Transverse colon (tissue), 4 donors: ENCODE results near the gene PCNT. TPM values are rescaled to one million over a fixed set of nuclear protein-coding genes. Genes with fewer than 3 reads are reported as not detected.

ENCODE experiments used
- DNase-seq: peaks from one replicate; pipeline ENCODE4 v3.0.0-alpha.2; 2019
- H3K27ac ChIP-seq, 4 donors: fragments of 200-600 bp; sonication (generic); 2 replicates each; pipeline ENCODE4 v1.5.1; 2016 to 2018; ENCODE audit warnings: inconsistent platforms in 4 of 4
- H3K27me3 ChIP-seq: fragments of 200-600 bp; sonication (generic); 2 replicates; pipeline ENCODE4 v1.5.1; 2017; ENCODE audit warnings: inconsistent platforms
- H3K36me3 ChIP-seq, 4 donors: fragments of 200-600 bp; sonication (generic); 2 replicates each; pipeline ENCODE4 v1.5.1; 2017 to 2019; ENCODE audit warnings: inconsistent platforms in 4 of 4
- H3K4me1 ChIP-seq, 4 donors: fragments of 200-600 bp; sonication (generic); 2 replicates each; pipeline ENCODE4 v1.5.1; 2017 to 2020; ENCODE audit warnings: inconsistent platforms in 4 of 4
- H3K4me3 ChIP-seq, 4 donors: fragments of 200-600 bp; sonication (generic); 1 replicate in 1 of 4; 2 replicates in 3 of 4; pipeline versions ENCODE4 v1.5.1 to v1.6.1; 2017 to 2019; ENCODE audit warnings: inconsistent platforms in 4 of 4
- H3K9me3 ChIP-seq, 2 donors: fragments of 200-600 bp; sonication (generic); 2 replicates each; pipeline ENCODE4 v1.5.1; 2017 to 2019; ENCODE audit warnings: inconsistent platforms in 2 of 2
- EP300 ChIP-seq: sonication (generic); formaldehyde crosslinking; IDR thresholded peaks from one replicate; pipeline ENCODE4 v1.6.1; 2017; ENCODE audit warnings: antibody characterized with exemption, low read depth
- POLR2A ChIP-seq: fragments of 450-650 bp; IDR thresholded peaks from one replicate; pipeline ENCODE4 v1.6.1; 2016; ENCODE audit warnings: antibody characterized with exemption, mild to moderate bottlenecking, moderate library complexity
- POLR2AphosphoS5 ChIP-seq, 3 donors: sonication (generic); formaldehyde crosslinking; IDR thresholded peaks; one replicate each; pipeline ENCODE4 v1.6.1; 2016; ENCODE audit warnings: antibody characterized with exemption in 3 of 3
- WGBS, 2 donors: methylation state at CpG; one replicate each; pipeline ENCODE4 v1.1.5; 2018; ENCODE audit warnings: low coverage in 1 of 2; 5-methylcytosine and 5-hydroxymethylcytosine counted together
- in situ Hi-C, 4 donors: fragments of 200-750 bp; cut with MboI; loops; one replicate each; pipeline versions ENCODE4 v1.15.0 to v1.15.1; 2017; ENCODE audit warnings: low sequenced_read_pairs in 3 of 4, low pct_ligation_motif_present in 1 of 4, low pct_unique_long_range_greater_than_20kb in 1 of 4
- intact Hi-C: fragments of 100-400 bp; cut with DNase I; formaldehyde crosslinking; loops from one replicate; pipeline ENCODE4 v1.15.1; 2023; ENCODE audit warnings: low total_unique reads
- total RNA-seq, 4 donors: library from RNA; depleted of rRNA; stranded (reverse); fragments of >200 nt; gene quantifications; one replicate each; pipeline ENCODE4 v1.1.0, GENCODE V29; 2016
- TF ChIP-seq, protein P1 (sequence below), 5 experiments: fragments of 200-600 bp in 3 of 5; fragments of 450-650 bp in 2 of 5; sonication (generic) in 3 of 5; IDR thresholded peaks; 1 replicate in 2 of 5; 2 replicates in 3 of 5; pipeline ENCODE4 v1.5.1; 2016 to 2017; ENCODE audit warnings: antibody characterized with exemption in 5 of 5, inconsistent platforms in 3 of 5, mild to moderate bottlenecking in 2 of 5, moderate library complexity in 1 of 5

The PCNT gene
- total RNA-seq, 4 donors from 2014 or later: 27.6 to 171 (median 63.4) TPM

- H3K9me3 ChIP-seq: no peaks in the 10 kb centered on the region
- no peak overlapping the region for H3K4me3 ChIP-seq
- H3K36me3 ChIP-seq: peaks cover 0 to 35% (median 5%) of the 10 kb centered on the region in 4 donors
- no peak for DNase-seq
- TF ChIP-seq POLR2AphosphoS5 (IDR thresholded peaks at IDR 0.05) (no peak), POLR2A (no peak), EP300 (no peak)
- TF ChIP-seq, protein P1, sequence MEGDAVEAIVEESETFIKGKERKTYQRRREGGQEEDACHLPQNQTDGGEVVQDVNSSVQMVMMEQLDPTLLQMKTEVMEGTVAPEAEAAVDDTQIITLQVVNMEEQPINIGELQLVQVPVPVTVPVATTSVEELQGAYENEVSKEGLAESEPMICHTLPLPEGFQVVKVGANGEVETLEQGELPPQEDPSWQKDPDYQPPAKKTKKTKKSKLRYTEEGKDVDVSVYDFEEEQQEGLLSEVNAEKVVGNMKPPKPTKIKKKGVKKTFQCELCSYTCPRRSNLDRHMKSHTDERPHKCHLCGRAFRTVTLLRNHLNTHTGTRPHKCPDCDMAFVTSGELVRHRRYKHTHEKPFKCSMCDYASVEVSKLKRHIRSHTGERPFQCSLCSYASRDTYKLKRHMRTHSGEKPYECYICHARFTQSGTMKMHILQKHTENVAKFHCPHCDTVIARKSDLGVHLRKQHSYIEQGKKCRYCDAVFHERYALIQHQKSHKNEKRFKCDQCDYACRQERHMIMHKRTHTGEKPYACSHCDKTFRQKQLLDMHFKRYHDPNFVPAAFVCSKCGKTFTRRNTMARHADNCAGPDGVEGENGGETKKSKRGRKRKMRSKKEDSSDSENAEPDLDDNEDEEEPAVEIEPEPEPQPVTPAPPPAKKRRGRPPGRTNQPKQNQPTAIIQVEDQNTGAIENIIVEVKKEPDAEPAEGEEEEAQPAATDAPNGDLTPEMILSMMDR (IDR thresholded peaks at IDR 0.05): no peak
- 82 to 95% methylated on average over 4 to 29 of the region's 29 CpGs for WGBS, 2 donors
- intact Hi-C loops (no loop called here), in situ Hi-C loops (no loop called here)
- no peaks in the 10 kb centered on the region for H3K27me3 ChIP-seq
- H3K27ac ChIP-seq: no peak overlapping the region
- H3K4me1 ChIP-seq: no peaks in the 10 kb centered on the region
Measured at GRCh38 chr21:46390603-46391545, 66.9 kb downstream of the PCNT start.

- in situ Hi-C loops (no loop called here), intact Hi-C loops (no loop called here)
- Histone ChIP-seq H3K4me3 (no peak overlapping the region), H3K36me3 (peaks cover 0 to 35% (median 3%) of the 10 kb centered on the region in 4 donors), H3K9me3 (no peaks in the 10 kb centered on the region), H3K27me3 (no peaks in the 10 kb centered on the region), H3K4me1 (no peaks in the 10 kb centered on the region), H3K27ac (no peak overlapping the region)
- DNase-seq: no peak
- WGBS, 2 donors: 93% methylated on average over 8 to 9 of the region's 9 CpGs
- TF ChIP-seq EP300: no peak
- TF ChIP-seq POLR2AphosphoS5 (IDR thresholded peaks at IDR 0.05): no peak
- TF ChIP-seq POLR2A: no peak
- TF ChIP-seq, protein P1 (IDR thresholded peaks at IDR 0.05): no peak
Measured at GRCh38 chr21:46391773-46392172, 67.8 kb downstream of the PCNT start.

- H3K36me3 ChIP-seq: peaks cover 0 to 43% (median 7%) of the 10 kb centered on the region in 4 donors
- H3K9me3 ChIP-seq: no peaks in the 10 kb centered on the region
- no peaks in the 10 kb centered on the region for H3K27me3 ChIP-seq
- TF ChIP-seq EP300 (no peak), POLR2AphosphoS5 (IDR thresholded peaks at IDR 0.05) (no peak), POLR2A (no peak)
- TF ChIP-seq, protein P1 (IDR thresholded peaks at IDR 0.05): no peak
- WGBS, 2 donors: 78 to 89% methylated on average over 6 to 13 of the region's 13 CpGs
- intact Hi-C loops: no loop called here
- peak; percentile 13 for DNase-seq
- H3K4me3 ChIP-seq: no peak overlapping the region
- in situ Hi-C loops: no loop called here
- H3K4me1 ChIP-seq: no peaks in the 10 kb centered on the region
- H3K27ac ChIP-seq: no peak overlapping the region
Measured at GRCh38 chr21:46392921-46393320, 69.0 kb downstream of the PCNT start.

DNA sequence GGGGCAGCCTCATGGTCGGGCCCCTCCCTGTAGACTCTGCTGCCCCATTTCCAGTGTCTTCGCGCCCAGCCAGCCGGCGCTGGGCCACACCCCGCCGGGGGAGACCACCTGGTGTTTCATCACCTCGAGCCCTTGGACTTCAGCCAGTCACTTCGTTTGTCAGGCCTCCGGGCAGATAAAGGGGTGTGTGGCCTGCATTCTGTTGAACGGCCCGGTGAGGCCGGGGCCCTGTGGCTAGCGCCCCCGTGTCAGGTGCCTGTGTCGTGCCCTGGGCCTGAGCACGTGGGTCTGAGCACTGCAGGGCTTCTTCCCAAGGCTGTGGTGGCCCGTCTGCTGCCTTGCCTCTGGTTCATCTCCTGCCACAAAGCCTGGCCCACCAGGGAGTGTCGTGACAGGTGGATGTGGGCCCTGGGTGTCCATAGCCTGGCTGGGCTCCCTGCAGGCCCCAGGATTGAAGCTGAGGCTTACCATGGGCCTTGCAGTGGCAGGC, 69.5 kb downstream of the PCNT start:
- peaks cover 0 to 48% (median 10%) of the 10 kb centered on the region in 4 donors for H3K36me3 ChIP-seq
- H3K27ac ChIP-seq: no peak overlapping the region
- no peak overlapping the region for H3K4me3 ChIP-seq
- H3K9me3 ChIP-seq: no peaks in the 10 kb centered on the region
- H3K27me3 ChIP-seq: no peaks in the 10 kb centered on the region
- WGBS, 2 donors: 86% methylated on average over 16 of the region's 19 CpGs; no CpG with 5 or more reads in 1 of the 2 donors
- in situ Hi-C loops: no loop called here
- intact Hi-C loops: no loop called here
- H3K4me1 ChIP-seq: no peaks in the 10 kb centered on the region
- DNase-seq: no peak
- TF ChIP-seq, protein P1 (IDR thresholded peaks at IDR 0.05): no peak
- TF ChIP-seq POLR2A (no peak), EP300 (no peak), POLR2AphosphoS5 (IDR thresholded peaks at IDR 0.05) (no peak)
